ENCODE results near the gene TRIM50.

GRCh38 chr7:73373741-73374140 is 45.9 kb upstream of the TRIM50 start:
- no peak for TF ChIP-seq CTCF (conservative IDR thresholded peaks at IDR 0.05; ENCODE audit: low read depth, low read length)
- no peak for TF ChIP-seq MAFK (IDR thresholded peaks at IDR 0.05; ENCODE audit: low read depth, low read length)
- no peak for TF ChIP-seq POLR2A (IDR thresholded peaks at IDR 0.05; ENCODE audit: low read depth, low read length)
- no peak for TF ChIP-seq USF2 (IDR thresholded peaks at IDR 0.05; ENCODE audit: low read depth, low read length)
- TF ChIP-seq SMC3 (IDR thresholded peaks at IDR 0.05; ENCODE audit: low read depth, low read length), result no peak
- TF ChIP-seq RFX5 (IDR thresholded peaks at IDR 0.05; ENCODE audit: low read depth, low read length), result no peak
- TF ChIP-seq RCOR1 (IDR thresholded peaks at IDR 0.05; ENCODE audit: insufficient replicate concordance, low read length), result no peak
